ENCODE results near the gene SEMA6B.

Gene SEMA6B

DNA sequence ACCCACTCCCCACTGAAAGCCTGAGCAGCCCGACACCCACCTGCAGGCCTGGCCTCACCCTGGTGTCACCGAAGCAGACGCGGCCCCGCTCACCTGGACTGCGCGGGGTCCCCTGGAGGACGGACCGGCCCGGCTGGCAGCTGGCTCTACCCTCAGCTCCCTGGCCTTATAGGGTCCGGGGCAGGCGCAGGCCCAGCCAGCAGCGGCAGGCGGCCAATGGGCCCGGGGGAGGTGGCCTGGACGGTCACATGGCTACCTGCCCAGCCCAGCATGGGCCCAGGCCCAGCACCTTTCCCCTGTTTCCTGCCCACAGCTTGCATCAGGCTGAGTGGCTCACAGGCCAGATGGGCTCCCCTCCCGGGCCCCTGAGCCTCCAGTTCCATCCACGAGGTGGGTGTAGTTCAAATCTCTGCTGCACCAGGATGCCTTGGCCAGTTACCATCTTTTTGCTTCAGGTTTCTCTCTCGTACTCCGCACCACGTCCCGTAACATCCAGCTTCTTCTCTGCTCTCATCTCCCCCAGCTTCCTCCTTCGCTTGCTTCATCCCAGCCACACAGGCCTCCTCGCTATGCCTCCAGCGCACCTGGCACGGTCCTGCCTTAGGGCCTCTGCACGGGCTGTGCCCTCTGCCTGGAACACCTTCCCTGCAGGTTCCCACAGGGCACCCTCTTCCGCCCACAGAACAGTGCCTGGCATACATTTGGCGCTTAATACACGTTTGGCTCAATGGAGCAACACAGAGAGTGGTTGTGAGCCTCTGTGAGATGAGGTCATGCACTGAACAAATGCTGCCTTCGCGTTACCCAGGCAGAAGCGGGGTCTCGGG is 40.9 kb downstream of the SEMA6B start, which contains the start of gene PLIN4:
Gene PLIN4, minus strand, starts transcription at position 142 of the 827 bp plus-strand sequence. CDS start 214 bp downstream, outside the sequence.
- Histone ChIP-seq H3K36me3 (ENCODE audit: control insufficient read depth in 1 of 2, insufficient read depth in 2 of 2, low read depth in 1 of 2, low read length in 2 of 2) (no peaks in the 10 kb centered on the region), H4K91ac (ENCODE audit: low read length) (peak within 1 kb of the TSS; percentile 34), H3K4me2 (ENCODE audit: low read length, poor library complexity, severe bottlenecking) (no peak within 1 kb of the TSS), H3K4ac (ENCODE audit: low read depth in 1 of 2, low read length in 2 of 2) (no peak within 1 kb of the TSS), H3K79me1 (replicated peaks; ENCODE audit: low read length, poor library complexity, severe bottlenecking) (no peaks in the 10 kb centered on the region), H2BK12ac (ENCODE audit: low read length in 2 of 2) (peak within 1 kb of the TSS in 1 of 2 experiments; percentile 27), H2AFZ (ENCODE audit: low read depth, low read length) (no peak within 1 kb of the TSS), H4K8ac (ENCODE audit: low read length) (no peak within 1 kb of the TSS), H2BK5ac (ENCODE audit: low read depth, low read length, poor library complexity, severe bottlenecking) (no peak within 1 kb of the TSS), H3K4me1 (ENCODE audit: control insufficient read depth, insufficient read depth, low read depth, low read length) (peaks cover 27% of the 10 kb centered on the region), H3K27ac (ENCODE audit: low read length, poor library complexity, severe bottlenecking) (no peak within 1 kb of the TSS), H3K27me3 (ENCODE audit: control insufficient read depth in 1 of 2, insufficient read depth in 1 of 2, low read length in 2 of 2) (peaks cover 0 to 25% of the 10 kb centered on the region in 2 experiments), H3K23ac (ENCODE audit: low read length in 2 of 2) (no peak within 1 kb of the TSS), H2AK5ac (ENCODE audit: low read length, severe bottlenecking) (no peak within 1 kb of the TSS), H3K9me3 (ENCODE audit: control insufficient read depth, low read length) (no peaks in the 10 kb centered on the region), H3K4me3 (ENCODE audit: insufficient read depth in 1 of 2, low read depth in 1 of 2, low read length in 2 of 2) (peak within 1 kb of the TSS; percentile 10 to 60), H3K9ac (ENCODE audit: low read length) (peak within 1 kb of the TSS; percentile 76), H3K18ac (ENCODE audit: low read depth in 1 of 2, low read length in 2 of 2) (no peak within 1 kb of the TSS), H3K14ac (ENCODE audit: low read length in 2 of 2) (no peak within 1 kb of the TSS), H2BK120ac (ENCODE audit: low read depth, low read length) (no peak within 1 kb of the TSS), H2BK15ac (ENCODE audit: low read depth, poor library complexity, severe bottlenecking) (peak within 1 kb of the TSS; percentile 12)
- WGBS, result 90% methylated on average over 34 of the region's 34 CpGs
- no peak for DNase-seq

DNA sequence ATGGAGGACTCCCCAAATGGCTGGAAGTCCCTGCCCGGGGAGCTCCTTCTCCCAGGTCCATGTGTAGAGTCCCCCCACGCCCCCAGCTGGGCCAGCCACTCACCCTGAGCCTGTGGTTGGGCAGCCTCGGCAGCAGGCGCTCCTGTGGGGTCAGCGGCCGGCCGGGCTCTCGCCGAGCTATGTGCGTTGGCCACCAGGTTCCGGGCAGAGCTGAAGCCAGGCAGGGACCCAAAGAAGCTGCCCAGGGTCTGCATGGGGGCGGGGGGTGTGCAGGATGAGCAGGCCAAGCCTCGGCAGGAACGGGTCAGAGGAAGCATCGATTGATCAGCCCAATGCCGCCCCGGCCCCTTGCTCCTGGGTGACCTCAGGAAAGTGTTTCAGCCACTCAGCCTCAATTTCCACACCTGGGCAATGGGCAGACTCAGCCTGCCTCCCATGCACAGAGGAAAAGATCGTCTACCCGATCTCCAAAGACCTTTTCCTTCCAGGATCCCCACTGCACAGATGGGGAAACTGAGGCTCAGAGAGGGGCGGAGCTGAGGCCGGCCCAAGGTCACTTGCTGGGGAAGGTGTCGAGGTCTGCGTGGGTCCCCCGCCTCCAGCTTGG is 41.9 kb downstream of the SEMA6B start:
- no peak overlapping the region for H2AFZ ChIP-seq (ENCODE audit: low read depth, low read length)
- H3K4ac ChIP-seq (ENCODE audit: low read depth in 1 of 2, low read length in 2 of 2), result no peak overlapping the region
- no peaks in the 10 kb centered on the region for H3K9me3 ChIP-seq (ENCODE audit: control insufficient read depth, low read length)
- no peak for DNase-seq
- H3K4me1 ChIP-seq (ENCODE audit: control insufficient read depth, insufficient read depth, low read depth, low read length), result peaks cover 25% of the 10 kb centered on the region
- no peak overlapping the region for H2BK120ac ChIP-seq (ENCODE audit: low read depth, low read length)
- no peak overlapping the region for H3K27ac ChIP-seq (ENCODE audit: low read length, poor library complexity, severe bottlenecking)
- H3K36me3 ChIP-seq (ENCODE audit: control insufficient read depth in 1 of 2, insufficient read depth in 2 of 2, low read depth in 1 of 2, low read length in 2 of 2), result no peaks in the 10 kb centered on the region
- H3K14ac ChIP-seq (ENCODE audit: low read length in 2 of 2), result no peak overlapping the region
- H2BK5ac ChIP-seq (ENCODE audit: low read depth, low read length, poor library complexity, severe bottlenecking), result no peak overlapping the region
- H3K4me2 ChIP-seq (ENCODE audit: low read length, poor library complexity, severe bottlenecking), result no peak overlapping the region
- peak overlapping the region in 1 of 2 experiments; percentile 10 for H3K4me3 ChIP-seq (ENCODE audit: insufficient read depth in 1 of 2, low read depth in 1 of 2, low read length in 2 of 2)
- H4K91ac ChIP-seq (ENCODE audit: low read length), result no peak overlapping the region
- no peaks in the 10 kb centered on the region for H3K79me1 ChIP-seq (replicated peaks; ENCODE audit: low read length, poor library complexity, severe bottlenecking)
- H3K27me3 ChIP-seq (ENCODE audit: control insufficient read depth in 1 of 2, insufficient read depth in 1 of 2, low read length in 2 of 2), result peaks cover 0 to 25% of the 10 kb centered on the region in 2 experiments
- H2BK15ac ChIP-seq (ENCODE audit: low read depth, poor library complexity, severe bottlenecking), result no peak overlapping the region
- WGBS, result 91% methylated on average over 24 of the region's 24 CpGs
- H2BK12ac ChIP-seq (ENCODE audit: low read length in 2 of 2), result no peak overlapping the region
- H3K23ac ChIP-seq (ENCODE audit: low read length in 2 of 2), result no peak overlapping the region
- no peak overlapping the region for H4K8ac ChIP-seq (ENCODE audit: low read length)
- no peak overlapping the region for H2AK5ac ChIP-seq (ENCODE audit: low read length, severe bottlenecking)
- no peak overlapping the region for H3K18ac ChIP-seq (ENCODE audit: low read depth in 1 of 2, low read length in 2 of 2)
- H3K9ac ChIP-seq (ENCODE audit: low read length), result no peak overlapping the region

DNA sequence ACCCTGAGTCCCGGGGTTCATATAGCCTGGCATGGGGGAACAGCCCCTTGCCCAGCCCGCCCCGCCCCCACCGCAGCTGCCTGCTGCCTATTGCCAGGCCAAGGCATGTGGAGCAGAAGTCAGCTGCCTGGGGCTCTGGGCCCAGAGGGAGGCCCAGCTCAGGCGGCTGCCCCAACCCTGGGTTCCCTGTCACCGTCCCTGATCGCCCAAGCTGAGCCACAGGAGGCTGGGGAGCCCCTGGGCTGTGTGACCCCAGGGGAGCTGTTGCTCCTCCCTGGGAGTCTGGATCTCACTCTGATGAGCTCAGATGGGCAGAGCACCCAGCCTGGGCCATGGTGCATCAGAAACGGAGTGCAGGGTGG is 42.6 kb downstream of the SEMA6B start:
- no peak overlapping the region for H2BK5ac ChIP-seq (ENCODE audit: low read depth, low read length, poor library complexity, severe bottlenecking)
- peaks cover 0 to 25% of the 10 kb centered on the region in 2 experiments for H3K27me3 ChIP-seq (ENCODE audit: control insufficient read depth in 1 of 2, insufficient read depth in 1 of 2, low read length in 2 of 2)
- H3K4me1 ChIP-seq (ENCODE audit: control insufficient read depth, insufficient read depth, low read depth, low read length), result peaks cover 25% of the 10 kb centered on the region
- no peak for DNase-seq
- no peak overlapping the region for H2BK120ac ChIP-seq (ENCODE audit: low read depth, low read length)
- H2BK15ac ChIP-seq (ENCODE audit: low read depth, poor library complexity, severe bottlenecking), result no peak overlapping the region
- no peak overlapping the region for H4K8ac ChIP-seq (ENCODE audit: low read length)
- peak overlapping the region; percentile 46 for H4K91ac ChIP-seq (ENCODE audit: low read length)
- no peak overlapping the region for H3K14ac ChIP-seq (ENCODE audit: low read length in 2 of 2)
- no peak overlapping the region for H2BK12ac ChIP-seq (ENCODE audit: low read length in 2 of 2)
- H3K27ac ChIP-seq (ENCODE audit: low read length, poor library complexity, severe bottlenecking), result no peak overlapping the region
- H3K4ac ChIP-seq (ENCODE audit: low read depth in 1 of 2, low read length in 2 of 2), result no peak overlapping the region
- H2AFZ ChIP-seq (ENCODE audit: low read depth, low read length), result no peak overlapping the region
- H3K4me2 ChIP-seq (ENCODE audit: low read length, poor library complexity, severe bottlenecking), result no peak overlapping the region
- H3K4me3 ChIP-seq (ENCODE audit: insufficient read depth in 1 of 2, low read depth in 1 of 2, low read length in 2 of 2), result no peak overlapping the region
- peak overlapping the region; percentile 36 for H3K9ac ChIP-seq (ENCODE audit: low read length)
- H2AK5ac ChIP-seq (ENCODE audit: low read length, severe bottlenecking), result no peak overlapping the region
- no peaks in the 10 kb centered on the region for H3K9me3 ChIP-seq (ENCODE audit: control insufficient read depth, low read length)
- no peaks in the 10 kb centered on the region for H3K79me1 ChIP-seq (replicated peaks; ENCODE audit: low read length, poor library complexity, severe bottlenecking)
- H3K18ac ChIP-seq (ENCODE audit: low read depth in 1 of 2, low read length in 2 of 2), result no peak overlapping the region
- WGBS, result 74% methylated on average over 8 of the region's 8 CpGs
- H3K23ac ChIP-seq (ENCODE audit: low read length in 2 of 2), result no peak overlapping the region
- H3K36me3 ChIP-seq (ENCODE audit: control insufficient read depth in 1 of 2, insufficient read depth in 2 of 2, low read depth in 1 of 2, low read length in 2 of 2), result no peaks in the 10 kb centered on the region

DNA sequence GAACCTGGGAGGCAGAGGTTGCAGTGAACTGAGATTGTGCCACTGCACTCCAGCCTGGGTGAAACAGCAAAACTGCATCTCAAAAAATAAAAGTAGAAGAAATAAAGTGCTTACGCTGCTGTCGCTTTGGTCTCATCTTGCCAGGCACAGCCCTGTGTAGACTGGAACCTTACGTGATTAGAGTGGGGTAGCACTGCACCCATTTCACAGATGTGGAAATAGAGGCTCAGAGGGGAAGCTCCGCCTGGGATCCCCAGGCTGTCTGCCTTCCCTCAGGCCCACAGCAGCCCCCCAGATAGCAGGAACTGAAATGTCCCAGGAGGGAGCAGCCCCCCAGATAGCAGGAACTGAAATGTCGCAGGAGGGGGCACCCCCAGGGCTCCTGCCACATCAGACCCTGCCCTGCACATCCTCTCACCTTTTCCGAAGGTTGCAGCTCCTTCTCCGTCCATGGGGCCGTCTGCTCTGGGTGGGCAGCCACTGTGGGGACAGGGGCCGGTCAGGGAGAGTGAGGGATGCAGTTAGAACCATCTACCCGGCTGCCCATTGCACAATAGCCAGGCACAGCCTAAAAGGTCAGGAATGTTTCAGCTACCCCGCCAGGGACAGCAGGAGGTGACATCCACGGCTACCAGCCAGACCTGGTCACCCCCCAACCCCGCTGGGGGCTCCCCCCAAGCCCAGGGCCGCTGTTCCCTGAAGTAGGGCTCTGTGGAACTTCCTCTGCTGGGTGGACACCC is 43.1 kb downstream of the SEMA6B start:
- WGBS, result 81% methylated on average over 14 of the region's 14 CpGs
- peaks cover 21% of the 10 kb centered on the region for H3K4me1 ChIP-seq (ENCODE audit: control insufficient read depth, insufficient read depth, low read depth, low read length)
- no peak overlapping the region for H2BK120ac ChIP-seq (ENCODE audit: low read depth, low read length)

More for the DNA sequence above, 43.1 kb downstream of the SEMA6B start:
- H2BK12ac ChIP-seq (ENCODE audit: low read length in 2 of 2), result no peak overlapping the region
- no peak for DNase-seq
- no peak overlapping the region for H3K9ac ChIP-seq (ENCODE audit: low read length)
- no peak overlapping the region for H3K14ac ChIP-seq (ENCODE audit: low read length in 2 of 2)
- H3K9me3 ChIP-seq (ENCODE audit: control insufficient read depth, low read length), result no peaks in the 10 kb centered on the region
- H3K27ac ChIP-seq (ENCODE audit: low read length, poor library complexity, severe bottlenecking), result no peak overlapping the region
- H2AK5ac ChIP-seq (ENCODE audit: low read length, severe bottlenecking), result no peak overlapping the region
- H3K18ac ChIP-seq (ENCODE audit: low read depth in 1 of 2, low read length in 2 of 2), result no peak overlapping the region
- H4K91ac ChIP-seq (ENCODE audit: low read length), result no peak overlapping the region
- no peak overlapping the region for H2AFZ ChIP-seq (ENCODE audit: low read depth, low read length)
- no peaks in the 10 kb centered on the region for H3K79me1 ChIP-seq (replicated peaks; ENCODE audit: low read length, poor library complexity, severe bottlenecking)
- no peak overlapping the region for H3K23ac ChIP-seq (ENCODE audit: low read length in 2 of 2)
- no peak overlapping the region for H3K4ac ChIP-seq (ENCODE audit: low read depth in 1 of 2, low read length in 2 of 2)
- peaks cover 0 to 25% of the 10 kb centered on the region in 2 experiments for H3K27me3 ChIP-seq (ENCODE audit: control insufficient read depth in 1 of 2, insufficient read depth in 1 of 2, low read length in 2 of 2)
- no peaks in the 10 kb centered on the region for H3K36me3 ChIP-seq (ENCODE audit: control insufficient read depth in 1 of 2, insufficient read depth in 2 of 2, low read depth in 1 of 2, low read length in 2 of 2)
- no peak overlapping the region for H2BK5ac ChIP-seq (ENCODE audit: low read depth, low read length, poor library complexity, severe bottlenecking)
- H4K8ac ChIP-seq (ENCODE audit: low read length), result no peak overlapping the region
- H2BK15ac ChIP-seq (ENCODE audit: low read depth, poor library complexity, severe bottlenecking), result no peak overlapping the region
- H3K4me3 ChIP-seq (ENCODE audit: insufficient read depth in 1 of 2, low read depth in 1 of 2, low read length in 2 of 2), result no peak overlapping the region
- H3K4me2 ChIP-seq (ENCODE audit: low read length, poor library complexity, severe bottlenecking), result no peak overlapping the region
